HG03095 (cell line): ENCODE measurements around the gene PRKCE.
"Not testable (repeated sequence)": the region's sequence is repeated elsewhere in the genome, so short reads cannot be mapped to it uniquely, and the experiment has no call there.

Experiments
- ATAC-seq: cut with Tn5 transposase; IDR thresholded peaks from one replicate; pipeline ENCODE4 v1.9.1; 2021; ENCODE audit warnings: moderate library complexity; ENCODE audit not compliant: unreplicated experiment

PRKCE gene

DNA sequence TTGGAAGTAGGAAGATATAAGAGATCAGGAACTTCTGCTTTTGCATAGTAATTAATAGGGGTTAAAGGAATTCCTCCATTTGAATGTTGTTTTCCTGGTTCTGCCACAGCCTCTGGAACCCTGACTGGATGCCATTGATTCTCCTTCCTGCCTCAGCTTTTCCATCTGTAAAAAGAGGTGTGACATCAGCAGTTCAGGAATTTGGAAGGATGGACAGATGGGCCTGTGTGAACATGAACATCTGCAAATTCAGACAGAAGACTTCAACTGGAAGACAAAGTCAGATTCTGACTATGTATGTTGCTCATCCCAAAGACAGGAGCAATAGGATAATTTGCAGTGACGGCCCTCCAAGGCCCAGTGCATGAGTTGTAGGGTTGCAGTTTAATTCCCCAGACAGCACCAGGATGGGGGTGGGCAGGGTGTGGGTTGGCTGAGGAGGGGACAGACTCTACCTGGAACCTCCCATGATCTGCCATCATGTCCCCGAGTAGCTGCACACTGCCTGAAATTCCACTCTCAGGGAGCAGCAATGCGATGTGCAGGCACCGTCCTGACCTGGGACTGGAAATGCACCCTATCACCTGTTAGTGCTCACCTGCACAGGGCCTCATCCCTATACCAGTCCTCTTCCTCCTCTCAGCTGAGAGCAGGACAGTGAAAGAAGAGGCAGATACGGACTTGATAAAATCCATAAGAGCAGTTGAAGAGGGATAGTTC is 546.8 kb downstream of the PRKCE start:
- ATAC-seq, result no peak

DNA sequence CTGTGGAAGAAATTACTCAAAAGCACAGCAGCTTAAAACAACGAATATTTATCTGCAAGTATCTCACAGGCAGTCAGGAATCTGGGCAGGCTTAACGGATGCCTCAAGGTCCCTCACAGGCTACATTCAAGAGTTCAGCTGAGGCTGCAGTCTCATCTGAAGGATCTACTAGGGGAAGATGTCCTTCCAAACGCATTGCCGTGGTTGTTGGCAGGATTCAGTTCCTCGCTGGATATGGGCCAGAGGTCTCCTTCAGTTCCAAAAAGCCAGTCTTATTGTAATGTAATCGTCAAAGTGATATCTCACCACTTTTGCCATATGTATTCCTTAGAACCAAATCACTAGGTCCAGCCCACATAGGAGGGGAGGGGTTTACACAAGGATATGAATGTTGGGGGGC is 547.5 kb downstream of the PRKCE start:
- no peak for ATAC-seq

DNA sequence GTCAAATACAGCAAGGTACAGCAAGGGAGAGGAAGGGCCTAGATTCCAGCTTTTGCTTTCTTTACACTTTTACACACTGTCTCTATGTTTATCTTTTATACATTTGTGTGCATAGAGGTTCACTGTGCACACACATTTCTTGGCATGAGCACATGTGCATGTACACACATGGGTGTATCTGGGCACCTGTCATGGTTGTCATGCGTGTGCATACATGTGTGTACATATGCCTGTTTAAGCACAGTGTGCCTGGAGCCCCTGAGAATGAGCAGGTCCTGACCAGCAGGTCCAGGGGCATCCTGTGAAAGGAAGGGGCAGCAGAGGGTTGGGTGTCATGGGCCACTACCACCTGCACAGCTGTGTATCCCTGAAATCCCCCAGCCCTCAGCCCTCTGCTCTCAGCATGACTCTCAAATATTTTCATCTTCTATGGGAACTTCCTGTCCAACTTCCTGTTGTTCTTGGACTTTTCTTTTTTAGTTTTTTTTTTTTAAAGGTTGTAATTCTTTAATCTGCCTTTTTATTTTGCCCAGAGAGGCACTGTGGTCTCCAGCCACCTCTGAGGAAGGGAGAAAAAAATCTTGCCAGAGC is 548.7 kb downstream of the PRKCE start:
- no peak for ATAC-seq

GRCh38 chr2:46200861-46201605 is 549.6 kb downstream of the PRKCE start:
- ATAC-seq, result no peak

DNA sequence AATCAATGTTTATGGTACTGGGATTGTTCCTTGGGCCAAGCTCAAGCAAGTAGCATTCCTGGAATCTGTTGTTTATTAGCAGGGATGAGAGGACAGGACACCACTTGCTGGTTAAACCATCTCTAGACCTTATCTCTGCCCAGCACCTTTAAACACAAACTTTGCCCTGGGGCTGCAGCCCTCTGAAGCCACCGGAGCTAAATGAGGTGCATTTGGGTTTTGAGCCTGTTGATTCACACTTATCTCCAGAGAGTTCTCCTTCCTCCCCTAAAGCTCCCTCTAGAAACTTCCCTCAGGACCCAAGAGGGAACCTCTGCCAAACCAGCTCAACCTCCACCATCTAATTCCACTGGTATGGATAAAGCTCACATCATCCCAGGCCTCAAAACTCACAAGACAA is 551.0 kb downstream of the PRKCE start:
- ATAC-seq, result no peak

- ATAC-seq, result no peak
Measured at GRCh38 chr2:46202987-46203386, 551.5 kb downstream of the PRKCE start.

DNA sequence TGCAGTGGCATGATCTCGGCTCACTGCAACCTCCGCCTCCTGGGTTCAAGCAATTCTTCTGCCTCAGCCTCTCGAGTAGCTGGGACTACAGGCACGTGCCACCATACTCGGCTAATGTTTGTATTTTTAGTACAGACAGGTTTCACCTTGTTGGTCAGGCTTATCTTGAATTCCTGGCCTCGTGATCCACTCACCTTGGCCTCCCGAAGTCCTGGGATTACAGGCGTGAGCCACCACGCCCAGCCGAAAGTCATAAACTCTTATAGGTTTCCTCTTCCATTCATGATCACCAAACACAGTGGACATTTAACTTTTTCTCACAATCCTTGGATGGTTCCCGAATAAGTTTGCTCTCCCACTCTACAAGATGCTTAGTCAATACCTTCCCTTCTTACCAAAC is 552.2 kb downstream of the PRKCE start:
- not testable (repeated sequence) for ATAC-seq

GRCh38 chr2:46207591-46207990 is 556.1 kb downstream of the PRKCE start:
- no peak for ATAC-seq

- ATAC-seq, result no peak
Measured at GRCh38 chr2:46208766-46209165, 557.3 kb downstream of the PRKCE start.

DNA sequence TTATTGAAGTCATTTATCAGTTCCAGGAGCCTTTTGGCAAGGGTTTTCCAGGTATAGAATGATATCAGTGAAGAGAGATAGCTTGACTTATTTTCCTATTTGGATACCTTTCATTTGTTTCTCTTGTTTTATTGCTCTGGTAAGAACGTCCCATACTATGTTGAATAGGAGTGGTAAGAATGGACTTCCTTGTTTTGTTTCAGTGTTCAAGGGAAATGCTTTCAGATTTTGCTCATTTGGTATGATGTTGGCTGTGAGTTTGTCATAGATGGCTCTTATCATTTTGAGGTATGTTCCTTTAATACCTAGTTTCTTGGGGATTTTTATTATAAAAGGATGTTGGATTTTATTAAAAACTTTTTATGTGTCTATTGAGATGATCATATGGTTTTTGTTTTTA is 558.6 kb downstream of the PRKCE start:
- ATAC-seq, result no peak

GRCh38 chr2:46211461-46211860 is 560.0 kb downstream of the PRKCE start:
- no peak for ATAC-seq

DNA sequence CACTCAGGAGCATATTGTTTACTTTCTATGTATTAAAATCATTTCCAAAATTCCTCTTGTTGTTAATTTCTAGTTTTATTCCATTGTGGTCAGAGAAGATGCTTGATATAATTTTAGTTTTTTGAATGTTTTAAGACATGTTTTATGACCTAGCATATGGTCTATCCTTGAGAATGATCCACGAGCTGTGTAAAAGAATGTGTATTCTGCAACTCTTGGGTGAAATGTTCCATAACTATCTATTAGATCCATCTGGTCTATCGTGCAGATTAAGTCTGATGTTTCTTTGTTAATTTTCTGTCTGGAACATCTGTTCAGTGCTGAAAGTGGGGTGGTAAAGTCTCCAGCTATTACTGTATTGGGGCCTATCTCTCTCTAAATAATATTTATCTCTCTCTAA is 562.4 kb downstream of the PRKCE start:
- no peak for ATAC-seq

DNA sequence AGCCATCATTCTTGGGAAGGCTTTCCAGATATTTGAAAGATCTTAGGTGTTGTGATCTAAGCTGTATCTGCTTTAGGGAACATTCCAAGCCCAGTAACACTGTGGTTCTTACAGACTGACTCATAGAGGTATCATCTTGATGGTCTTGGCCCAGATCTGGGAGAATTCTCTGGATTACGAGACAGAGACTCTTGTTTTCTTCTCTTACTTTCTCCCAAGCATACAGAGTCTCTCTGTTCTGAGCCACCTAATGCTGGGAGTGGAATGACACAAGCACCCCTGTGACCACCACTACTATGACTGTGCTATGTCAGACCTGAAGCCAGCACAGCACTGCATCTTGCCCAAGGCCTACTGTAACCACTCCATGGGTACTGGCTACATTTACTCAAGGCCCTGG is 564.7 kb downstream of the PRKCE start:
- ATAC-seq, result no peak

DNA sequence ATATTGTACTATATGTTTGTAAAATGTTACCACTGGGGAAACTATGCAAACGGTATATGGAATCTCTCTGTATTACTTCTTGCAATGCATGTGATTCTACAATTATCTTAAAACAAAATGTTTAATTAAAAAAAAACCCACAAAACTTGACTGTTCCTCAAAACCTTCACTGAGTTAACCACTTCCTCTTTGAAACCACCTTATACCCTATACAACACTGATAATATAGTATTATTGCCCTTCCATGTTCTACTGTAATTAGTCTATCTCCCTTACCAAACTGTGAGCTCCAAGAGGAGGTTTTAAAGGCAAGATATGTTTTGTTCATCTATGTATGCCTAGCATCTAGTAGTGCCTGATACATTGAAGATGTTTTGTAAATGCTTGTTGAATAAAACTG is 572.0 kb downstream of the PRKCE start:
- not testable (repeated sequence) for ATAC-seq

DNA sequence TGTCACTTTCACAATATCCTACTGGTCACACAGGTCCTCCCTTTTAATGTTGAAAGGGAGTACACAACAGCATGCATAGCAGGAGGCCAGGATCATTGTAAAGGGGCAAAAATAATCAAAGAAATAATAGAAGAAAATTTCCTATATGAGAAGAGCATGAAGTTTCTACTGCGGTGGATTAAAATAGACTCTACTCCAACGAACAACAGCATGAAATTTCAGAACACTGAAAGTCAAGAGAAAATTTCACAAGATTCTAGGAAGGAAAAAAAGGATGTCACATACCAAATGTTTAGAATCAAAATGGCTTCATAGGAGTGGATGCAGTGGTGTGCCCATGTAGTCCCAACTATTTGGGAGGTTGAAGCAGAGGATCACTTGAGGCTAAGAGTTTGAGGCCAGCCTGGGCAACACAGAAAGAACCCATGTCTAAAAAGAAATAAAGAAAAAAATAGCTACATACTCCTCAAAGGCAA is 573.7 kb downstream of the PRKCE start:
- peak; percentile 11 for ATAC-seq

DNA sequence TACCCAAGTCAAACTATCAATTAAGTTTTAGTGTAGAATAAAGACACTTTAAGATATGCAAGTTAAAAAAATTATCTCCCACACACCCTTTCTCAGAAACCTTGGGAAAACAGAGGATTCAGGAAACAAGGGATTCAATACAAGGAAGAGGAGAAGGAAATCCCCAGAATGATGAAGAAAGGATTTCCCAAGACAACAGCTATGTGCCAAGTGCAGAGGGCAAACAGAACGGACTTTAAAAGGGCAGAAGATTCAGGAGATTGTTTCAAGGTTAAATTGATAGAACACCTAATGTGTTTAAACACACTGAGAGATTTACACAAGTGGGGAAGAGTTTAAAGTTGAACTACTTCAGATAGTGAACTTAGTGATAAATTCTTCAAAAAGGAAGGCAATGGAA is 574.3 kb downstream of the PRKCE start:
- ATAC-seq, result no peak

- no peak for ATAC-seq
Measured at GRCh38 chr2:46226620-46227019, 575.1 kb downstream of the PRKCE start.

GRCh38 chr2:46227022-46227421 is 575.5 kb downstream of the PRKCE start:
- ATAC-seq, result no peak

GRCh38 chr2:46227674-46228289 is 576.3 kb downstream of the PRKCE start:
- ATAC-seq, result no peak

GRCh38 chr2:46229134-46230063 is 577.9 kb downstream of the PRKCE start:
- peak; percentile 61 for ATAC-seq
